GM12878 (cell line): ENCODE results near the gene CDKN2AIPNL. TPM values are rescaled to one million over a fixed set of nuclear protein-coding genes. Genes with fewer than 3 reads are reported as not detected.
A peak's percentile ranks its signal among the peaks of the same experiment; 100 is the strongest.

Experiments
- ATAC-seq: fragments of 200-7000 bp; cut with Tn5 transposase; 3 replicates; pipeline ENCODE4 v1.9.1; 2020; ENCODE audit warnings: mild to moderate bottlenecking, moderate library complexity
- BruUV-seq: library from RNA; stranded (reverse); fragments of 400-500 nt; replicated peaks from 2 replicates; lab custom pipeline; 2021; lab: Mats Ljungman, UMichigan
- CTCF ChIA-PET: fragments of 300-600 bp; sonication (Branson Sonifier 250); formaldehyde crosslinking; extraction: SDS; loops from one replicate; lab custom pipeline; 2021; ENCODE audit warnings: inconsistent platforms; lab: Yijun Ruan, JAX
- POLR2A ChIA-PET: fragments of 350-600 bp; formaldehyde crosslinking; extraction: SDS; loops from one replicate; lab custom pipeline; 2021; ENCODE audit warnings: inconsistent platforms; lab: Charles Lee
- RAD21 ChIA-PET: fragments of 300-600 bp; sonication (Branson Sonifier 250); formaldehyde crosslinking; loops from one replicate; lab custom pipeline; 2023; ENCODE audit warnings: antibody characterized with exemption; ENCODE audit not compliant: unreplicated experiment; lab: Charles Lee
- SMC1A ChIA-PET: fragments of 300-600 bp; sonication (Branson Sonifier 250); formaldehyde crosslinking; loops from one replicate; lab custom pipeline; 2023; ENCODE audit not compliant: unreplicated experiment, uncharacterized antibody; lab: Charles Lee
- DNase-seq: peaks from one replicate; pipeline ENCODE4 v3.0.0-alpha.2; 2011; ENCODE audit warnings: low read depth, low spot score
- FAIRE-seq: peaks from 3 replicates; lab custom pipeline; 2011; peaks lifted over from hg19 to GRCh38; lab: Jason Lieb, UNC
- H2AFZ ChIP-seq: 2 replicates; pipeline ENCODE4 v1.6.0; 2011; ENCODE audit warnings: low read depth, low read length, control low read depth; ENCODE audit not compliant: control insufficient read depth
- H3K27ac ChIP-seq: 2 replicates; pipeline ENCODE4 v1.5.1; 2011; ENCODE audit warnings: control low read depth; ENCODE audit not compliant: control insufficient read depth, insufficient read depth
- H3K27me3 ChIP-seq, 2 experiments: replicated peaks in 1 of 2; 2 replicates each; pipeline versions ENCODE4 v1.6.0 to v1.6.1; 2011; ENCODE audit warnings: low read length in 1 of 2; ENCODE audit not compliant: control insufficient read depth in 2 of 2, insufficient read depth in 2 of 2
- H3K36me3 ChIP-seq, 2 experiments: 2 replicates each; pipeline ENCODE4 v1.5.1; 2011; ENCODE audit warnings: low read length in 1 of 2; ENCODE audit not compliant: control insufficient read depth in 2 of 2, insufficient read depth in 2 of 2
- H3K4me1 ChIP-seq: 2 replicates; pipeline ENCODE4 v1.6.1; 2011; ENCODE audit warnings: mild to moderate bottlenecking, low read length, moderate library complexity, mixed read lengths; ENCODE audit not compliant: control insufficient read depth, insufficient read depth
- H3K4me2 ChIP-seq: 2 replicates; pipeline ENCODE4 v1.6.0; 2011; ENCODE audit warnings: control low read depth; ENCODE audit not compliant: control insufficient read depth, insufficient read depth
- H3K4me3 ChIP-seq: fragments of 200-600 bp; sonication (generic); 2 replicates; pipeline ENCODE4 v1.5.1; 2016
- H3K79me2 ChIP-seq: 2 replicates; pipeline ENCODE4 v1.6.0; 2011; ENCODE audit warnings: low read length; ENCODE audit not compliant: control insufficient read depth, insufficient read depth
- H3K9ac ChIP-seq: 2 replicates; pipeline ENCODE4 v1.8.0; 2011; ENCODE audit warnings: low read length, control low read depth, mixed read lengths; ENCODE audit not compliant: control insufficient read depth, insufficient read depth
- H3K9me3 ChIP-seq: replicated peaks from 3 replicates; pipeline ENCODE4 v1.5.1; 2011; ENCODE audit warnings: mild to moderate bottlenecking, low read length; ENCODE audit not compliant: control insufficient read depth, insufficient read depth
- H4K20me1 ChIP-seq: 2 replicates; pipeline ENCODE4 v1.6.0; 2011; ENCODE audit not compliant: control insufficient read depth, insufficient read depth
- EP300 ChIP-seq, 2 experiments: fragments of 150-350 bp in 1 of 2; IDR thresholded peaks; 2 replicates each; pipeline ENCODE4 v1.6.1; 2011 to 2012; ENCODE audit warnings: low read depth in 2 of 2, low read length in 2 of 2, borderline replicate concordance in 1 of 2, improper control_type of control experiment in 1 of 2, inconsistent platforms in 1 of 2; ENCODE audit not compliant: control insufficient read depth in 1 of 2
- NFIC ChIP-seq: IDR thresholded peaks from 2 replicates; pipeline ENCODE4 v1.6.1; 2012; ENCODE audit warnings: low read depth, mild to moderate bottlenecking, inconsistent platforms, low read length, moderate library complexity
- POLR2A ChIP-seq: IDR thresholded peaks from 2 replicates; pipeline ENCODE4 v1.6.1; 2011; ENCODE audit warnings: low read depth, mild to moderate bottlenecking, low read length
- STAT1 ChIP-seq: fragments of 450-650 bp; conservative IDR thresholded peaks from 2 replicates; pipeline ENCODE4 v1.6.1; 2014; ENCODE audit warnings: antibody characterized with exemption, mild to moderate bottlenecking
- YY1 ChIP-seq: IDR thresholded peaks from 2 replicates; pipeline ENCODE4 v1.6.1; 2011; ENCODE audit warnings: low read depth, mild to moderate bottlenecking, low read length
- WGBS: methylation state at CpG from one replicate; pipeline ENCODE4 v1.1.6; 2016; ENCODE audit warnings: low lambda C conversion rate; ENCODE audit not compliant: insufficient replicate concordance, insufficient coverage; ENCODE audit errors: missing lambda C conversion rate; 5-methylcytosine and 5-hydroxymethylcytosine counted together
- in situ Hi-C: fragments of 300-500 bp; cut with MboI; formaldehyde crosslinking; loops from 9 replicates; pipeline ENCODE4 v1.14.3; 2018; ENCODE audit warnings: mixed read lengths
- intact Hi-C: fragments of 100-400 bp; cut with micrococcal nuclease; formaldehyde crosslinking; loops from one replicate; pipeline ENCODE4 v1.14.2; 2022; ENCODE audit not compliant: unreplicated experiment
- polyA plus RNA-seq, 11 experiments: library from polyadenylated mRNA; depleted of rRNA in 4 of 11; unstranded in 6 of 11; stranded (reverse) in 5 of 11; fragments of >200 nt; fragmentation: Nextera tagmentation in 4 of 11; fragmentation: Illumina TruSeq in 1 of 11; extraction: Ambion mirVana in 4 of 11; extraction: Trizol in 1 of 11; gene quantifications; 1 replicate in 1 of 11; 2 replicates in 10 of 11; pipeline versions ENCODE4 v1.2.1 to v1.2.3, GENCODE V29; 2011 to 2016; ENCODE audit warnings: inconsistent platforms in 2 of 11, missing spikeins in 2 of 11, low read depth in 1 of 11
- total RNA-seq, 4 experiments: library from RNA; depleted of rRNA in 3 of 4; stranded (reverse); fragments of >200 nt in 3 of 4; fragmentation: Illumina TruSeq in 1 of 4; extraction: Trizol in 1 of 4; gene quantifications; 2 replicates each; pipeline versions ENCODE4 v1.2.1 to v1.2.3, GENCODE V29; 2013 to 2021

The CDKN2AIPNL gene
- total and polyA plus RNA-seq, 10 of the 15 experiments (the other 5 are each of a cell fraction or from before 2014, with no cell fraction given) = 23.5 to 72.0 (median 36.6) TPM

DNA sequence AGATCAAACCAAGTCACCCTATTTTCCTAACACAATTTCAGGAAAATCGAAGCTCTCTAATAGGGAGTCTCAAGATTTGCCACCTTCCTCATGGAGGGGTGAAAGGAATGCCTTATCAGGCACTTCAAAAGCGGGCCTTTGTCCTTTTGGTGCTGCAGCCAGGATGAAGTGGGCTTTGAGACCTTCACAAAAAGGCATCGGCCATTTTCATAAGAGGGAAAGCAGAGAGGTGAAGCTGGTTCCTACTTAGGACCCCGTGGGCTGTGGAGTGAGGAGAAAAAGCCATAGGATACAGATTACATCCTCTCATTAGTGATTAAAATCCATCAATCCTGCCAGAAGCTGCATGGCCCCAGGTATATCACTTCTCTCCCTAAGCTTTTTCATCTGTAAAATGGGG is 859 bp downstream of the CDKN2AIPNL start:
- Histone ChIP-seq H3K9ac (peak overlapping the region; percentile 76), H3K4me2 (peak overlapping the region; percentile 92), H2AFZ (no peak overlapping the region), H3K4me3 (peak overlapping the region; percentile 85), H3K79me2 (peaks cover 29% of the 10 kb centered on the region), H3K36me3 (peaks cover 0 to 5% of the 10 kb centered on the region in 2 experiments; a peak in 2 of 4 replicates), H3K27me3 (no peaks in the 10 kb centered on the region), H3K9me3 (no peaks in the 10 kb centered on the region), H3K4me1 (peaks cover 4% of the 10 kb centered on the region; the same call in 1 of the 2 replicates), H3K27ac (peak overlapping the region; percentile 47), H4K20me1 (no peaks in the 10 kb centered on the region)
- ChIA-PET POLR2A (interaction anchor here (0.7 to 2.7 kb wide), 11 partner anchors 10 to 144 kb away, joined by 3 to 12 read pairs (median 5); partner anchors contain the start of genes CDKL3 and UBE2B), CTCF (interaction anchor here (0.8 to 4.0 kb wide), 27 partner anchors 10 to 238 kb away, joined by 3 to 21 read pairs (median 7); partner anchors contain the start of genes SEC24A and UBE2B), SMC1A (interaction anchor here (0.9 to 3.9 kb wide), 28 partner anchors 10 to 176 kb away, joined by 3 to 29 read pairs (median 6); partner anchors contain the start of gene UBE2B), RAD21 (interaction anchor here (1.0 to 3.8 kb wide), 18 partner anchors 17 to 186 kb away, joined by 3 to 24 read pairs (median 6); partner anchors contain the start of genes JADE2 and PPP2CA)
- in situ Hi-C loops (loop anchor here (5.0 kb wide), 1 partner anchor 166 kb away; no protein-coding TSS in a partner anchor), intact Hi-C loops (loop anchor here (1.0 to 10.0 kb wide), 2 partner anchors 106 to 115 kb away; no protein-coding TSS in a partner anchor)
- DNase-seq = no peak
- no peak for ATAC-seq
- TF ChIP-seq STAT1 (no peak), NFIC (no peak), YY1 (peak; percentile 13; the same call in 1 of the 2 replicates)
- BruUV-seq = no TSS peak
- no peak for FAIRE-seq
- 61% methylated on average over 4 of the region's 4 CpGs for WGBS

DNA sequence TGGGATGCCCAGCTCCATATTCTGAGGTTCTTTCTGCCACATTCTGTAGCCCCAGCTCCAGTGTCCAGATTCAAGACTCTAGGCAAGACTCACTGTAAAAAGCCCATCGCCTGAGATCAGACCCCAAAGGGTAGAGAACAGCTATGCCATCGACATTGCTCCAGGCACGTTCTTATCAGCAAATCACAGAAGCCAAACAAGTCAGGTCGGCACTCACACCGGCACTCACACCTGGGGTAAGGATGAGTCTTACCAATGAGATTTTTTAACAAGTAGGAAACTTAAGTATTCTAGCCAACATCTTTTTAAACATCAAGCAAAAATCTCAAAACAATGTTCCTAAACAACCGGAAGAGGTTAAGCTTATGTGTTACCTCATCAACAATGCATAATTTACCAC is 2.4 kb downstream of the CDKN2AIPNL start:
- peaks cover 29% of the 10 kb centered on the region for H3K79me2 ChIP-seq
- SMC1A ChIA-PET = interaction anchor here (1.3 to 3.9 kb wide), 8 partner anchors 14 to 169 kb away, joined by 3 to 29 read pairs (median 9); partner anchors contain the start of gene UBE2B
- no peaks in the 10 kb centered on the region for H3K9me3 ChIP-seq
- TF ChIP-seq POLR2A (0 out of 2 replicates have a peak, but pooled peaks have one; percentile 20), EP300 (IDR thresholded peaks at IDR 0.05; ENCODE audit: borderline replicate concordance in 1 of 2, control insufficient read depth in 1 of 2, low read depth in 2 of 2, low read length in 2 of 2) (no peak)
- H3K4me1 ChIP-seq = peaks cover 4% of the 10 kb centered on the region; the same call in 1 of the 2 replicates
- RAD21 ChIA-PET = no interaction called here
- 97% methylated on average over 6 of the region's 6 CpGs for WGBS
- H2AFZ ChIP-seq = no peak overlapping the region
- H3K36me3 ChIP-seq = peaks cover 0 to 5% of the 10 kb centered on the region in 2 experiments; a peak in 2 of 4 replicates
- no peaks in the 10 kb centered on the region for H3K27me3 ChIP-seq
- in situ Hi-C loops = no loop called here
- no peaks in the 10 kb centered on the region for H4K20me1 ChIP-seq
- no peak for ATAC-seq
- intact Hi-C loops = no loop called here
- H3K4me2 ChIP-seq = peak overlapping the region; percentile 30
- no peak for FAIRE-seq
- DNase-seq = no peak
- H3K9ac ChIP-seq = no peak overlapping the region
- H3K27ac ChIP-seq = no peak overlapping the region
- POLR2A ChIA-PET = interaction anchor here (0.6 to 2.7 kb wide), 3 partner anchors 8 to 132 kb away, joined by 3 to 8 read pairs (median 3); no protein-coding TSS in a partner anchor
- BruUV-seq = no TSS peak
- CTCF ChIA-PET = interaction anchor here (0.5 to 2.5 kb wide), 7 partner anchors 12 to 379 kb away, joined by 3 to 6 read pairs (median 3); no protein-coding TSS in a partner anchor
- no peak overlapping the region for H3K4me3 ChIP-seq
